ENCODE measurements around the gene ATP5MC3. TPM values are rescaled to one million over a fixed set of nuclear protein-coding genes. Genes with fewer than 3 reads are reported as not detected.

Gene ATP5MC3
- total and polyA plus RNA-seq, 2 of the 13 experiments (the other 11 are each of a cell fraction or from before 2014, with no cell fraction given): 676 to 1,007 TPM

DNA sequence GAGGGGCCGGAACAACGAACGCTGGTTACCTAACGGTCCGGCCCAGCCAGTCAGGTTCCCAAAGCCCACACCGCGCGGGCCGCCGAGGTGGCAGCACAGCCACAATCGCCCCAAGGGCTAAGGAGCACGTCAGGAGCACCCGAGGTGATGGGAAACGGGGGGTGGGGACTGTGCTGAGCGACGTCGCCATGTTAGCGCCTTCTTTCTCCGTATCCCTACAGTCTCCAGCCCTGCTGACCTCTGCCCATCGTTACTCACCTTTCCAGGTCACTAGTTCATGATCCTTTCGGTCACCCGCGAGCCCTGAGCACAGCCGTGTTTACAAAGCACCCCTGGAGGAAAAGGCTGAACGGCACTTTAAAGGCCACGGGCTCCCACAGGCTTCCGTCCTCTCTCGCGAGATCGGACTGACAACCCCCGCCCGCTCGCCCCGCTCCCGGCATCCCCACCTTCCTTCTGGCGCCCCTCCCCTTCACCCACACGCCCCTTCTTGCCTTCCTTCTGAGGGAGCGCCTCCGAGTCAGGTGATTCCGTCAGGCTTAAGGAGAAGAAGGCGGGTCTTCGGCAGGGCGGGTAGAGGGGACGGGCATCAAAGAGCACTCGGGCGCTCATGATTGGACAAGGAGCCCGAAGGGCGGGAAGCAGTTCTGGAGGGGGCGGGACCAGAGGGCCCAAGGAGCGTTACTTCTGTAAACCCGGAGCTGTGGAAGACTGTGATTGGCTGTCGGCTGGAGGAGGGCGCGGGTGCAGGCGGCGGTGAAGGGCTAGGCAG lies 13.5 kb downstream of the ATP5MC3 start, which contains the start of gene ATF2 (continued):
- TF ChIP-seq, protein P1, sequence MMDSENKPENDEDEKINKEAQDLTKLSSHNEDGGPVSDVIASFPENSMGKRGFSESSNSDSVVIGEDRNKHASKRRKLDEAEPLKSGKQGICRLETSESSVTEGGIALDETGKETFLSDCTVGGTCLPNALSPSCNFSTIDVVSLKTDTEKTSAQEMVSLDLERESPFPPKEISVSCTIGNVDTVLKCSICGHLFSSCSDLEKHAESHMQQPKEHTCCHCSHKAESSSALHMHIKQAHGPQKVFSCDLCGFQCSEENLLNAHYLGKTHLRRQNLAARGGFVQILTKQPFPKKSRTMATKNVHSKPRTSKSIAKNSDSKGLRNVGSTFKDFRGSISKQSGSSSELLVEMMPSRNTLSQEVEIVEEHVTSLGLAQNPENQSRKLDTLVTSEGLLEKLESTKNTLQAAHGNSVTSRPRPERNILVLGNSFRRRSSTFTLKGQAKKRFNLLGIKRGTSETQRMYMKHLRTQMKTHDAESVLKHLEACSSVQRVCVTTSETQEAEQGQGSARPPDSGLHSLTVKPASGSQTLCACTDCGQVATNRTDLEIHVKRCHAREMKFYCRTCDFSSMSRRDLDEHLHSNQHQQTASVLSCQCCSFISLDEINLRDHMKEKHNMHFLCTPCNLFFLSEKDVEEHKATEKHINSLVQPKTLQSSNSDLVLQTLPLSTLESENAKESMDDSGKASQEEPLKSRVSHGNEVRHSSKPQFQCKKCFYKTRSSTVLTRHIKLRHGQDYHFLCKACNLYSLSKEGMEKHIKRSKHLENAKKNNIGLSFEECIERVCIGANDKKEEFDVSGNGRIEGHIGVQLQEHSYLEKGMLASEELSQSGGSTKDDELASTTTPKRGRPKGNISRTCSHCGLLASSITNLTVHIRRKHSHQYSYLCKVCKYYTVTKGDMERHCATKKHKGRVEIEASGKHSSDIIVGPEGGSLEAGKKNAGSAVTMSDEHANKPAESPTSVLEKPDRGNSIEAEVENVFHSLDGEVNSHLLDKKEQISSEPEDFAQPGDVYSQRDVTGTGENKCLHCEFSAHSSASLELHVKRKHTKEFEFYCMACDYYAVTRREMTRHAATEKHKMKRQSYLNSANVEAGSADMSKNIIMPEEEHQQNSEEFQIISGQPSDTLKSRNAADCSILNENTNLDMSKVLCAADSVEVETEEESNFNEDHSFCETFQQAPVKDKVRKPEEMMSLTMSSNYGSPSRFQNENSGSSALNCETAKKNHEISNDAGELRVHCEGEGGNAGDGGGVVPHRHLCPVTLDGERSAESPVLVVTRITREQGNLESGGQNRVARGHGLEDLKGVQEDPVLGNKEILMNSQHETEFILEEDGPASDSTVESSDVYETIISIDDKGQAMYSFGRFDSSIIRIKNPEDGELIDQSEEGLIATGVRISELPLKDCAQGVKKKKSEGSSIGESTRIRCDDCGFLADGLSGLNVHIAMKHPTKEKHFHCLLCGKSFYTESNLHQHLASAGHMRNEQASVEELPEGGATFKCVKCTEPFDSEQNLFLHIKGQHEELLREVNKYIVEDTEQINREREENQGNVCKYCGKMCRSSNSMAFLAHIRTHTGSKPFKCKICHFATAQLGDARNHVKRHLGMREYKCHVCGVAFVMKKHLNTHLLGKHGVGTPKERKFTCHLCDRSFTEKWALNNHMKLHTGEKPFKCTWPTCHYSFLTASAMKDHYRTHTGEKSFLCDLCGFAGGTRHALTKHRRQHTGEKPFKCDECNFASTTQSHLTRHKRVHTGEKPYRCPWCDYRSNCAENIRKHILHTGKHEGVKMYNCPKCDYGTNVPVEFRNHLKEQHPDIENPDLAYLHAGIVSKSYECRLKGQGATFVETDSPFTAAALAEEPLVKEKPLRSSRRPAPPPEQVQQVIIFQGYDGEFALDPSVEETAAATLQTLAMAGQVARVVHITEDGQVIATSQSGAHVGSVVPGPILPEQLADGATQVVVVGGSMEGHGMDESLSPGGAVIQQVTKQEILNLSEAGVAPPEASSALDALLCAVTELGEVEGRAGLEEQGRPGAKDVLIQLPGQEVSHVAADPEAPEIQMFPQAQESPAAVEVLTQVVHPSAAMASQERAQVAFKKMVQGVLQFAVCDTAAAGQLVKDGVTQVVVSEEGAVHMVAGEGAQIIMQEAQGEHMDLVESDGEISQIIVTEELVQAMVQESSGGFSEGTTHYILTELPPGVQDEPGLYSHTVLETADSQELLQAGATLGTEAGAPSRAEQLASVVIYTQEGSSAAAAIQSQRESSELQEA (CRISPR knock-in tag; IDR thresholded peaks at IDR 0.05; ENCODE audit: not compliant biosample characterization): peak; percentile 91
- TF ChIP-seq IKZF4 (CRISPR knock-in tag; IDR thresholded peaks at IDR 0.05; ENCODE audit: borderline replicate concordance, low read depth, not compliant biosample characterization): peak; percentile 82
- TF ChIP-seq, protein P2, sequence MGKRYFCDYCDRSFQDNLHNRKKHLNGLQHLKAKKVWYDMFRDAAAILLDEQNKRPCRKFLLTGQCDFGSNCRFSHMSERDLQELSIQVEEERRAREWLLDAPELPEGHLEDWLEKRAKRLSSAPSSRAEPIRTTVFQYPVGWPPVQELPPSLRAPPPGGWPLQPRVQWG (CRISPR knock-in tag; IDR thresholded peaks at IDR 0.05; ENCODE audit: borderline replicate concordance, low read depth): no peak
- TF ChIP-seq POGZ (CRISPR knock-in tag; IDR thresholded peaks at IDR 0.05): peak; percentile 96
- no peak for TF ChIP-seq NFIB (CRISPR knock-in tag; IDR thresholded peaks at IDR 0.05; ENCODE audit: borderline replicate concordance)
- TF ChIP-seq, protein P3, sequence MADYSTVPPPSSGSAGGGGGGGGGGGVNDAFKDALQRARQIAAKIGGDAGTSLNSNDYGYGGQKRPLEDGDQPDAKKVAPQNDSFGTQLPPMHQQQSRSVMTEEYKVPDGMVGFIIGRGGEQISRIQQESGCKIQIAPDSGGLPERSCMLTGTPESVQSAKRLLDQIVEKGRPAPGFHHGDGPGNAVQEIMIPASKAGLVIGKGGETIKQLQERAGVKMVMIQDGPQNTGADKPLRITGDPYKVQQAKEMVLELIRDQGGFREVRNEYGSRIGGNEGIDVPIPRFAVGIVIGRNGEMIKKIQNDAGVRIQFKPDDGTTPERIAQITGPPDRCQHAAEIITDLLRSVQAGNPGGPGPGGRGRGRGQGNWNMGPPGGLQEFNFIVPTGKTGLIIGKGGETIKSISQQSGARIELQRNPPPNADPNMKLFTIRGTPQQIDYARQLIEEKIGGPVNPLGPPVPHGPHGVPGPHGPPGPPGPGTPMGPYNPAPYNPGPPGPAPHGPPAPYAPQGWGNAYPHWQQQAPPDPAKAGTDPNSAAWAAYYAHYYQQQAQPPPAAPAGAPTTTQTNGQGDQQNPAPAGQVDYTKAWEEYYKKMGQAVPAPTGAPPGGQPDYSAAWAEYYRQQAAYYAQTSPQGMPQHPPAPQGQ (CRISPR knock-in tag; IDR thresholded peaks at IDR 0.05; ENCODE audit: borderline replicate concordance): no peak
- TF ChIP-seq ELF3 (CRISPR knock-in tag; IDR thresholded peaks at IDR 0.05): peak; percentile 87
- peak; percentile 86 for TF ChIP-seq HDAC1 (CRISPR knock-in tag; IDR thresholded peaks at IDR 0.05)
- TF ChIP-seq, protein P4, sequence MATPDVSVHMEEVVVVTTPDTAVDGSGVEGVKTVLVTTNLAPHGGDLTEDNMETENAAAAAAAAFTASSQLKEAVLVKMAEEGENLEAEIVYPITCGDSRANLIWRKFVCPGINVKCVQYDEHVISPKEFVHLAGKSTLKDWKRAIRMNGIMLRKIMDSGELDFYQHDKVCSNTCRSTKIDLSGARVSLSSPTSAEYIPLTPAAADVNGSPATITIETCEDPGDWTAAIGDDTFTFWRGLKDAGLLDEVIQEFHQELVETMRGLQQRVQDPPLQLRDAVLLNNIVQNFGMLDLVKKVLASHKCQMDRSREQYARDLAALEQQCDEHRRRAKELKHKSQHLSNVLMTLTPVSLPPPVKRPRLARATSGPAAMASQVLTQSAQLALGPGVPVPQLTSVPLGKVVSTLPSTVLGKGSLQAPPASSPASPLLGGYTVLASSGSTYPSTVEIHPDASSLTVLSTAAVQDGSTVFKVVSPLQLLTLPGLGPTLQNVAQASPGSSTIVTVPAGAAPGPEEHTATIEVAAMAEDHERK (CRISPR knock-in tag; IDR thresholded peaks at IDR 0.05; ENCODE audit: low read depth): 0 out of 2 replicates have a peak, but pooled peaks have one; percentile 42
- TF ChIP-seq, protein P5, sequence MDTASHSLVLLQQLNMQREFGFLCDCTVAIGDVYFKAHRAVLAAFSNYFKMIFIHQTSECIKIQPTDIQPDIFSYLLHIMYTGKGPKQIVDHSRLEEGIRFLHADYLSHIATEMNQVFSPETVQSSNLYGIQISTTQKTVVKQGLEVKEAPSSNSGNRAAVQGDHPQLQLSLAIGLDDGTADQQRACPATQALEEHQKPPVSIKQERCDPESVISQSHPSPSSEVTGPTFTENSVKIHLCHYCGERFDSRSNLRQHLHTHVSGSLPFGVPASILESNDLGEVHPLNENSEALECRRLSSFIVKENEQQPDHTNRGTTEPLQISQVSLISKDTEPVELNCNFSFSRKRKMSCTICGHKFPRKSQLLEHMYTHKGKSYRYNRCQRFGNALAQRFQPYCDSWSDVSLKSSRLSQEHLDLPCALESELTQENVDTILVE (CRISPR knock-in tag; IDR thresholded peaks at IDR 0.05): no peak
- peak; percentile 82; the same call in 1 of the 2 replicates for TF ChIP-seq ZNF766 (CRISPR knock-in tag; IDR thresholded peaks at IDR 0.05; ENCODE audit: borderline replicate concordance)
- TF ChIP-seq MYNN (CRISPR knock-in tag; IDR thresholded peaks at IDR 0.05; ENCODE audit: low read depth): 0 out of 2 replicates have a peak, but pooled peaks have one; percentile 59
- TF ChIP-seq FOXP1 (IDR thresholded peaks at IDR 0.05): no peak; the same call in 1 of the 2 replicates
- peak; percentile 45; the same call in 1 of the 2 replicates for TF ChIP-seq FOXP1 (CRISPR knock-in tag; IDR thresholded peaks at IDR 0.05)
- peak; percentile 89 for TF ChIP-seq ZMAT3 (CRISPR knock-in tag; conservative IDR thresholded peaks at IDR 0.05)
